NCI-H526 (cell line): ENCODE measurements around the gene GABRG3.
A peak's percentile ranks its signal among the peaks of the same experiment; 100 is the strongest.

Experiments used
- DNase-seq, 2 experiments: peaks; one replicate each; lab custom pipeline; 2025; lab: John Stamatoyannopoulos, UW

GABRG3 gene

DNA sequence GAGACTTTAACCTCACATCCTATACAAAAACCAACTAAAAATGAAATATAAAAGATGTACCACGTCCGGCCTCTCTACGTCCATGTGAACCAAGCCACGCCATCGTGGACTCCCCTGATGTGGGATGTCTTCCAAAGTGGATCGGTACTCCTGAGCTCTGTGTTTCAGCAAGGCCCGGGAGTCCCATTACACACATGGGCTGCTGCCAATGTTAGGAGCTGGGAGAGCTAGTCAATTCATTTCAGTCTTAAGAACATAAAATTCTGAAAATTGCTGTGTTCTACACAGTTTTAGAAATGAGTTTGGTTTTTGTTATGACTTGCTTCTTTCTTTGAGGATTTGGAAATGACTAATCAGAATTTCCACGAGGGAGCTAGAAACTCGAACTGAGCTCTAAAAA is 131.0 kb downstream of the GABRG3 start:
- no peak for DNase-seq

DNA sequence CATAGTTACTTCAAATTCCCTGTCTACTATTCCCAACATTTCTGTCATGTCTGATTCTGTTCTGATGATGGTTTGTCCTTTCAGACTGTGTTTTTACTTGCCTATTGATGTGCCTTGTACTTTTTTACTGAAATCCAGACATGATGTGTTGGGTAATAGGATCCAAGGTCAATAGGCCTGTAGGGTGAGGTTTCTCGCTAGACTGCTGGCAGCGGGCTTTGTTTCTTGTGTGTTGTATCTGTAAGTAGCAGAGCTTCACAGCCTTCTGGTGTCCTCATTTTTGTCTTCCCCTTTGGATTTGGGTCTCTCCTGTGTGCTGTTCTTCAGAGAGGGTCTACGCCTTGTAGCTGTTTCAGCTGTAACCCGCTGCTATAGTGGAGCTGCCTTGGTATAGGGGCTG is 140.3 kb downstream of the GABRG3 start:
- DNase-seq = no peak

DNA sequence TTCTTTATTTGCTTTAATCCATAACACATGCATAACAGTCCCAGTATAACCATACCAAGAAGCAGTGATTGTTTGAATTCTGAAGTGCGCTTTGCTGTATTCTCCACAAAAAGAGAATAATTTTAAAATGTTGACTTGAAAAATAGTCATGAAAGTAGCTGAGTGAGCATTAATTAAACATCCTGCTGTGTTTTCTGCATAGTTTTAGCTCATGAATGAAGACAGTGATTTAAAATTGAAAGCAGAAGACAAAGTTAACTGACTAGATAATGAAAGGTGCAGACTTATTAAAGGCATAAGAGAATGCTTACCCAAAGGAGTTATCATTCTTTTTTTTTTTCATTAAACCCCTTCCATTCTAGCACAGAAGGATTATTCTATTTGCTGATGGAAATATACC is 143.5 kb downstream of the GABRG3 start:
- DNase-seq = no peak

DNA sequence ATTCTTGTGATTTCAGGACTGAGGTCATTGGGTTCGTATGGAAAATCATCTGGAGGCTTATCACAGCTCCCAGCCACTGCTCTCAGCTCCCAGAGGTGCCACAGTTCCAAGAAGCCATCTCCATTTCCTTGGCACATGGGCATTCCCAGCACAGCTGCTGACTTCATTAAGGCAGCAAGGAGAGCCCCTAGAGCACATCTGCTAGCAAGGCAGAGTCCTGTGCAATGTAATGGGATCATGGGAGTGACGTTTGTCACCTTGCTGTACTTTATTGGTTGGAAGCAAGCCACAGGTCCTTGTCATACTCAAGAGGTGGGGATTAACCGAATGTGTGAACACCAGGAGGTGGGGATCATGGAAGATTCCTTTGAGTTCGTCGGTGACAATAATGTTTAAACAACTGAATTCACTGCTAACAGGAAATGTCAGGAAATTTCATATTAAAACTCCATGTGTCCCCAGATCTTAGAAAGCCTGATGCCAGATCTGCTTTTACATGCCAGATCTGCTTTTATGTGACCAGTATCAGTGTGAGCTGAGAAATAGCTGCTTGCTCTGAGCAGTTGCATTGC is 148.8 kb downstream of the GABRG3 start:
- no peak for DNase-seq

DNA sequence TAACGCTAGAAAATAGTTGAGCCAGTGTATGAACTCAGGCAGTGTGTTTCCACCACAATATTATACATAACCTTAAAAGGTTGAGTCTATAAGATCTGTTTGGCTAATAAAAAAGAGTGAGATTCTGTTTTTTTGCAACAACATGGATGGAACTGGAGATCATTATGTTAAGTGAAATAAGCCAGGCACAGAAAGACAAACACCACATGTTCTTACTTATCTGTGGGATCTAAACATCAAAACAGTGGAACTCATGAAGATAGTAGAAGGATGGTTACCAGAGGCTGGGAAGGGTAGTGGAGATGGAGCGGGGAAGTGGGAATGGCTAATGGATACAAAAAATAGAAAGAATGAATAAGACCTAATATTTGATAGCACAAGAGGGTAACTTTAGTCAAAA is 150.7 kb downstream of the GABRG3 start:
- DNase-seq = no peak

DNA sequence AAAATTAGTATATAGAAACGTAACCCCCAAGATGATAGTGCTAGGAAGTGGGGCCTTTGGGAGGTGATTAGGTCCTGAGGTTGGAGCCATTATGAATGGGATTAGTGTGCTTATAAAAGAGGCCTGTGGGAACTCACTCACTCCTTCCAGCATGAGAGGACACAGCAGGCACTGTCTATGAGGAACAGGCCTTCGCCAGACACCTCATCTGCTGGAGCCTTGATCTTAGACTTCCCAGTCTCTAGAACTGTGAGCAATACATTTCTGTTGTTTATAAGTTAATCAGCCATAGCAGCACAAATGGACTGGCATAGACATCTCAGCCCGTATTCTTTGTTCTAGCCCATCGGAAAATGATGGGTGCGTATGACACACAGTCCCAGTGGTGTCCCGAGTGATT is 152.3 kb downstream of the GABRG3 start:
- DNase-seq = no peak

DNA sequence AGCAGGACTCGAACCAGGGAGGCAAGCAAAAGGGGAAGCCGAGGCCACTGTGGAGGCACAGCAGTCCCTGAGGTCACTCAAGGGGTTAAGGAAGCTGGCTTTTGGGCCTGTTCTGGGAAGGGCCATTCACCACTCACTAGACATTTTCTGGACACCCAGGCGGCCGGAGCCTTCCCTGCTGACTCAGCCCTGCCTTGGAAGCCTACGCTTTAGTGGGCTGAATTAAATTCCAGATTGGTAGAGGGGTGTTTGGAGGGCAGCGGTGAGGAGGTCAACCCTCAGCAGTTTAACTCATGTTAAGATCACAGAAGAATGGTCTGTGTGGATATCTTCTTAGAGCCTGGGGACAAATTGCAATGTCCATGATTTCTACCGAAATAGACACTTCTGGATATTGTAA is 152.8 kb downstream of the GABRG3 start:
- DNase-seq = no peak

DNA sequence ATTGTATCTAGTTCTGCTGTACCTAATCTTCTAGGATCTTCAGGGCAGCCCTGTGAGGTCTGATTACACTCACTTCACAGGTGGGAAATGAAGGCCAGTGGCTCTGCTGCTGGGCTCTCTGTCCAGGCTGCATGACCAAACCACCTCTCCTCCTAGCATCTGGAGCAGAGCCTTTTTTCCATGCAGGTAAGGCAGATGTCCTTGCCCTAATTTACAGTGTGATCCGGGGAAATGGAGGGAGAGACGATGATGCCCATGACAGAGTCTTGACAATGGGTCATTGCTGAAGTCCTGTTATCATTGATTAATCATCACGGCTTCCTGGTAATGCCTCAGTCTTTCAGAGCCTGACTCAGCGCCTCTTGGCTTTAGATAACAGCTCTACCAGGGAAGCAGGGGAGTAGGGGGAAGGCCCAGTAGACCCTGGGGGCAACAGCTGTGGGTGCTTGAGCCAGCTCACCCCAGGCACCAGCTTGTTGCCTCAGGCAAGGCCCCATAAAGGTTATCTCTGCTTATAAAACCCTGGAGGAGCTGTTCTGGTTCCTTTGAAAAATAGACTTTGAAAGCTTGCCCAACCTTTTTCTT is 153.4 kb downstream of the GABRG3 start:
- no peak for DNase-seq

DNA sequence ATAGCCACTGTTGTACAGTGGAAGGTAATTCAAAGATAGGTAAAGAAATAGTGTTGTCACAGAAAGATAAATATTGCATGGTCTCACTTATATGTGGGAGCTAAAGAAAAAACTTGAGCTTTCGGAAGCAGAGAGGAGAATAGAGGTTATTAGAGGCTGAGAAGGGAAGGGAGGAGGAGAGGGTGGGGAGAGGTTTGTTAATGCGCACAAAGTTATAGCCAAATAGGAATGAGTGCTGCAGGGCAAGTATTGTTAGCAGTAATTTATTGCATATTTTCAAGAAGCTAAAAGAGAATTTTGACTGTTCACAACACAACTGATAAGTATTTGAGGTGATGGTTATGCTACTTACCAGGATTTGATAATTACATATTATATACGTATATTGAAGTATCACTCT is 154.2 kb downstream of the GABRG3 start:
- DNase-seq = no peak

DNA sequence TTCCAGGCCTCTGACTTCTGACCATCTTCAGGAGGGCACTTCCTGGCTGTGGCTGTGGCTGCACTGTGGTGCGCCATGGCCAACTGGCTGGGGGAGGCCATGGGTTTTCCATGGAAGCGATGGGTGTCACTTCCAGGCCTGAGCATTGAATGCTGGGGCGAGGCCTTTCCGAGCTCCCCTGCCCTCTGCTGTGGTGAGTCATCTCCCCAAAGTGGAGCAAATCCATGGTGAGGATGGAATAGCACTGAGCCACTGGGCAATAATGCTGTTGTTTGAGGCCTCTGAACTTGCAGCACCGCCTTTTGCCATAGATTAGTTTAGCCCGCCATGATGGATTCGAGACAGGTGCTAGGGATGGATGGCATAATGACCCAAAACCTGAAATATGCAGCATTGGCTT is 155.5 kb downstream of the GABRG3 start:
- DNase-seq = no peak

DNA sequence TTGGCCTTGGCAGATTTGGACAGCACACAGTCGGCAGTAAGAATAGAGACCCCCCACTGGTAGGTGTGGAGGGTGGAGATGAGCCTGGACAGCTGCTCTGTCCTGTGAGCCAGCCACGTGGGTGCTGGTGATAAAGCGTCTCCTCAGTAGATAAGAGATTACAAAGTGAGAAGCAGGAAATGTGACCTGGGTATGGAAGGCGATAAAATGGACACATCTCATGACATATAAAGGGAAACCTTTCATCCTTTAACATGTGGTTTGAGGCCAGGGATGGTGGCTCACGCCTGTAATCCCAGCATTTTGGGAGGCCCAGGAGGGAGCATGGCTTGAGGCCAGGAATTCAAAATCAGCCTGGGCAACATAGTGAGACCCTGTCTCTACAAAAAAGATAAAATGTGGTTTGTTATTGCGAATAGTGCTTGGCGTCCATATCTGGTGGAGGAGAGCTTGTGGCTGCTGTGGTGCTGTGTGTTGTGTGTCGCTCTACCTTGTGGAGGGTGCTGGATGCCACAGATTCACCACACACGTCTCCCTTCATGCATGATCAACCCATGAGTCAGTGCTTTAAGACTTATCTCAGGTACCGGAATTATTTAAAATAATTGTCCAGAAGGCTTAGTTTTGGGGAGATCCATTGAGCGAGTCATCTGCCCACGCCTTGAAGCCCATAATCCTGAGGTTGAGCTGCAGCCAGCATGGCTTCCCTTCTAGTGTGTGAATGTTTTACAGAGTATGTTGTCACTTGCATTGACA is 157.0 kb downstream of the GABRG3 start:
- no peak for DNase-seq

DNA sequence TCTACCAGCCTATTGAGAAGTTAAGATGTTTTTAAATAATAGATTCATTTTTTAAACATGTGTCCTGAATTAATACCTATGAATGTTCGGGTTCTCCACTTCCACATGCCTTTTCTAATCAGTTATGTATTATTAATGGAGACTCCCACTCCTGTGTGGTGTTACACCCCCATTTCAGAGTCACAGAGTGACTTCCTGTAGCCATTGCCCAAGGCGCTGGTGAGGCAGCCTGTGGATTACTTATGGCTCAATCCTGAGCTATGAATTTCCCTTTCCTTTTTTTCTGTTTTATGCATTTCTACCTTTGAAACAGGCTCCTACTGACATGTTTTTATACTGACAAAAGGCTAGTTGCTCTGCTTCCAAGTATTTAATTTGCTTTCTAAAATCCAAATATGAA is 162.3 kb downstream of the GABRG3 start:
- no peak for DNase-seq

DNA sequence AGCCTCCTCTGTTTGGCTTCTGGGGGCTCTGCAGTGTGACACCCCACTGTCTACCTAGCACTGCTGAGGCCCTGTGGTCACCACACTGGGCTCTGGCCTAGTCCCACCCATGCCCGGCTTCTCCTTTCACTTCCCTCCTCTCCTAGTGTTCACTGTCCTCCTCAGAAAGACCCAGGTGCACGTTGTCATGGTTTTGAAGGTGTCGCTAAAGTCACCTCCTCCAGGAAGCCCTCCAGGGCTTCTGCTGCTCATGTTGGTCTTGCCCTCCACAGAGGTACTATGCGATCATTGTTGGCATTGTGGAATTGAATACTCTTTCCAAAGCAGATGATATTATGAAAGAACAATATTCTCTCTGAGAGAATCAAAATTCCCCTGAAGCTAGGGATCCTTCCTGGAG is 163.5 kb downstream of the GABRG3 start:
- no peak for DNase-seq

DNA sequence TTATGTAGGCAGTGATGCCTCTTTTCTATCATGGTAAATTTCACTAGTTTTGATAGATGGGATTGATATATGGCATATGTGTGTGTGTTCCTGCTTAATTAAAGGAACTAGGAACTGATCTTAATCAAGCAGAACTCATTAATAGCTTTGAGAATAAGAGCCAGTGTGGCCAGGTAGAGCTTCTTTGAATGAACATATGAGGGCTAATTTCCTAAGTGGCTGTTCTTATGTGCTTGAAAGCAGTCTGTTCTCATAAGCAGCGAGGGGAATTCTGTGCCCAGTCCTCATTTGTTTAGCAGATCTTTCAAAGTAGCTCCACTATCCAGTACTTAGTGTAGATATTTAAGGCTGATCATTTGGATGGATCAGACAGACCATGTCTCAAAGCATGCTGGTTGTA is 164.2 kb downstream of the GABRG3 start:
- DNase-seq = no peak

DNA sequence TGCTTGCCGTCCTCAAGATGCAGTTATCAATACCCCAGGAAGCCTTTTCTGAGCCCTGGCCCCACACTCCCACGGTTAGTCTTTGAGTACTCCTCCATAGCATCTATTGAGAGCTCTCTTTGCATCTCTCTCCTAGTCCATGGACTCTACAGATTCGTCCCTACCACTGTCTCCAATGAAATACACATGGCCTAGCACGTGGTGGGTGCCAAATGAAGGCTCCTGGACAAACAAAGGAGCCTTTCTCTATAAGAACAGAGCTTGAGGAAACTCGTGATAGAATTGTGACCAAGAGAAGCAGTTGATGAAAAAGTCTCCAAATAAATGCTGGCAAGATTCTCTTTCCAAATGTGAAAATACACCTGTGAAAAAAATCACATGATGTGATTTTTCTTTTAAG is 166.1 kb downstream of the GABRG3 start:
- no peak for DNase-seq

DNA sequence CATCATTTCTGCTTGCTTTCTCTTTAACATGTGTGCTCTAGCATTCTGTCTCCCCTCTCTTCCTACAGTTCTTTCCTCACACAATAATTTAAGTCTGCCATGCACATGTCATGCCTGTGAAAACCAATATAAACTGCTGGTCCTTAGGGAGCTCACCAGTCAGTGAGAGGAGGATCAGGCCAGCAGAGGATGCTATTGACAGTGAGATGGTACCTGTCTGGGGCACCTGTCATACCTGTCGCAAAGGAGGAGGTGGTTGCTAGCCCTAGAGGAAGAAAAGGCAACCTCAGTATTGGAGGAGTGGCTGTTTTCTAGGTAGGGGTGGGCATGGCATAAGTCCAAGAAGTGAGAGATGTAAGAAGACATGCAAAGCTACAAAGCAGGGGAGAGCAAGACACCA is 194.6 kb downstream of the GABRG3 start:
- DNase-seq = peak; percentile 2 to 33

DNA sequence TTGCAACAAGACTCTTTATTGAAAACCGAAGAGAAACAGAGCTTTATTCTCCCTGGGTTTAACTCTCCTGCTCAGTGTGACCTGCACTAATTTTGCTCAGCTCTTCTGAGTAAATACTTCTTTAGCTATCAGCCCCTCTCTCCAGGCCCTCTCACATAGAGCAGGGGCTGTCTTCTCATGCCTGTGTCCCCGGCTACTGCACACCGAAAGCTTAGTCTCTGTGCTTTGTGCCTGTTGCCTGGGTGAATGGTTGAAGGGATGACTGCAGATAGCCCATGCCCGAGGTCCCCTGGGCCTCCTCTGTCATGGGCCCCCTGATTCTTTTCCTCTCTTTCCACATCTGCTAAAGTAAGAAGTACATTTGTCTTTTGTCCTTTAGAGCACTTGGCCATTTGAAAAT is 195.9 kb downstream of the GABRG3 start:
- no peak for DNase-seq

DNA sequence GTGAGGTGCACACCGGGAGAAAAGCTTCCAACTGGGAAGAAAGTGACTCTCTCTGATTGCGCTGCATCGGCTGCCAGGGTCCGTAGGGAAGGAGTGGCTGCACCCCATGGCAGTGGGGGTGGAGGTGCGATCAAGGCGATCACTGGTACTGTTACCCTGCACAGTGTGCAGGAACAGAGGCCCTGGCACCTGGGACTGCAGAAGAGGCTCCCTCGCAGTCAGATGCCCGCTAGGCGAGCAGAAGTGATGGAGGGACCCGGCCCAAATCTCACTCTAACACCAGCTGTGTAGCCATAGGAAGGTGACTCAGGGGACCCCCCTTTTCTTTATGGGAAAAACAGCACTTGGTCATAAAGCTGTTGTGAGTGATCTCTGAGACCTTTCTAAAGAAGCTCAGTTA is 196.8 kb downstream of the GABRG3 start:
- DNase-seq = no peak

DNA sequence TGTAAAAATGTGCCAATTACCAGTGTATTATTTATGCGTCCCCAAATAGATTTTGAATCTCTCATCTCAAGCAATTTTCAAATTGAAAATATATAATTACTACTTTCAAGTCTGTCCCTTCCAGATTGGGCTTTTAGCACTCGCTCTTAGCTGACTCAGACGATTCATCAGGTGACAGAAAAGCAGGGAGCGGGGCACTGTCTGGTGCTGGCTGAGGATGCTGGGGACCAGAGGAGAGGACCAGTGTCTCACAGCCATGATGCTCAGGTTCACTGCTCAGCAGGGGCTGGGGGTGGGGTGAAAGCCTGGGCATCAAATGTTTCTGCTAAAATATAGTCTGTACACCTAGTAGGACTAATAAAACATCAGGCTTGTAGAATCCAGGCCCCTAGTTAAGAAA is 199.9 kb downstream of the GABRG3 start:
- no peak for DNase-seq

DNA sequence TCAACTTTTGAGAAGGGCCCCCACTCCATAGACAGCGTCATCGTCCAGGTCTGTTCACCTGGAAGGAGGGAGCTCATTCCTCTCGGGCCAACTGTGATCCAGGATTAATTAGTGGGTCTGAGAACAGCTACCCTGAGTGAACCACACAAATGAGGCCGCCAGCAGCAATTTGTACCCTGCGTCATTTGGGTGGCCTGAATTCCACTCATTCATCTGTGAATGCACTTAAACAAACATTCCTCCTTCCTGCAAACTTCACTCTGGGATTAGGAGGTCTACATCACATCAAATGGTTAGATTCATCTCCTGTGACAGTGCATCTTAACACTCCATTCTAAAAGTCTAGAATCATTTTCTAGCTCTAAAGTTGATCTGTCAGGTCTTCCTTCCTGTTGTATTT is 201.8 kb downstream of the GABRG3 start:
- no peak for DNase-seq

DNA sequence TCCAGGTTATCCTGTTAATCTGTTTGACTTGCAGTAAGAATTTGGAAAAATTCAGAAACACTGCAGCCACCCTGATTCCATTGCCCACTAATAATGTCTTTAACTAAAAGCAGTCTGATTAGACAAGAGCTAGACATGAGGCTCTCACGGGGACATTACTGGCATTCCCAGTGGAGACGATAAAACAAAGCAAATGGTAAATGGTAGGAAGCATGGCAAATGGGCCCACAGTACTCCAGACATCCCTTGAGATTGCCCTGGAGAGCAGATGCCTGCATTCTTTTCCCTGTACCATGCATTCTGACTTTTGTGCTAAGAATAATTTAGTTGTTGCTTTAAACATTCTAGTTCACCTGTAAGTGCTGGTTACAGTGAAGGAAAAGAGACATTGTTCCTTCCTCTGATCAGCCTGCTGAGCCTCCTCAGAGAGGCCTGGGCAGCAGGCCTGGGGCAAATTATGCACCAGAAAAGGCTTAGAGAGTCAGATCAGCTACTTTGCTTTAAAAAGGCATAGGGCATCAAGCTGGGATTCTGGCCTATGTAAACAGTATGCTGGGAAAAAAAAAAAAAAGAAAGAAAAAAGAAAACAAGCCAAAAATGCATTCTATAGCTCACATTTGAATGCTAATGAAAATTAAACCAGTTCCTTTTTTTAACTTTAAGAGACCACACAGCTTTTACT is 204.6 kb downstream of the GABRG3 start:
- DNase-seq = no peak

DNA sequence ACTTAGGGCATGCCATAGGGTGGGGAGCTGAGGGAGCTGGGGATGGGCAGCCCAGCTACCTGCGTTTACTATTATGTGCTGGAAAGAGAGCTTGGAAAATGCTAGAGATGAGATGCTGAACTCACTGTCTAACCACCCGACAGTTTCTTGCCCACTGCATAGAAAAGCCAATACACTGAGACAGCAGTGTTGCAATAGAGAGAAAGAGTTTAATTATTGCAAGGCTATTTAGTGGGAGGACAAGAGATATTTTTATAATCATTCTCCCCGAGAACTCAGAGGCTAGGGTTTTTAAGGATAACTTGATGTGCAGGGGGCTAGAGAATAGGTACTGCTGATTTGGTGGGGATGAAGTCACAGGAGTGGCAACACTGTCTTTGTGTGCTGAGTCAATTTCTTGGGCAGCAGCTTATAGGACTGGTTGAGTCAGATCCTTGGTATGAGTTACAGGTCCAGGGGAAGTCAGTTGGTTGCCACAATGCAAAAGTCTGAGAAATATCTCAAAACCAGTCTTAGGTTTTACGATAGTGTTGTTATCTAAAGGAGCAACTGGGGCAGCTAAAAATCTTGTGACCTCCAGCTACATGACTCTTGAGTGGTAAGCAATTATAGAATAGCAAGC is 205.9 kb downstream of the GABRG3 start:
- DNase-seq = no peak

DNA sequence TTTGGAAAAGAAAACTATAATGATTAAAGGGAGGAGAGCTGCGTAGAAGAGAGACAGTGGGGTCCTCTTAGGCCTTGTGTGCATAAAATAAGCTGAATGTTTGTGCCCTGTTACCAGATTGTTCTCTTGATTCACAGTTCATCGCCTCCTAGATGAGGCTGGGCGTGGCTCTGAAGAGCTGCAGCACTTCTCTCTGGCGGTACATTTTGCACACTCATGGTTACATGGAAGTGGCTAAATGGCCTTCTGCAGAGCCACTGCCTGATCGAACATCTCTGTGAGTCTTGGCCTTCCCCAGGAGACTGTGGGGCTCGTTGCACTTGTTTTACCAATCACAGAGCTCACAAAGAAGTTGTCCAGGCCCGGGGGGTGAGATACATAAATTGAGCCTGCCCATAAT is 208.8 kb downstream of the GABRG3 start:
- DNase-seq = no peak
